HG02610 (cell line): Measurements from ENCODE around the gene CCDC12.
"Not testable (repeated sequence)": the region's sequence is repeated elsewhere in the genome, so short reads cannot be mapped to it uniquely, and the experiment has no call there.

Experiments used
- ATAC-seq: cut with Tn5 transposase; IDR thresholded peaks from one replicate; pipeline ENCODE4 v1.9.1; 2021; ENCODE audit warnings: mild to moderate bottlenecking, moderate library complexity; ENCODE audit not compliant: unreplicated experiment

Gene CCDC12

GRCh38 chr3:46926039-46926438 lies 50.5 kb downstream of the CCDC12 start:
- ATAC-seq: no peak

GRCh38 chr3:46925585-46925934 lies 51.0 kb downstream of the CCDC12 start:
- ATAC-seq: no peak

GRCh38 chr3:46924921-46925584 lies 51.5 kb downstream of the CCDC12 start:
- no peak for ATAC-seq

GRCh38 chr3:46923559-46924350 lies 52.8 kb downstream of the CCDC12 start:
- ATAC-seq: no peak

- no peak for ATAC-seq
These were observed 53.5 kb downstream of the CCDC12 start for GRCh38 chr3:46922871-46923558.

GRCh38 chr3:46922426-46922825 lies 54.1 kb downstream of the CCDC12 start:
- no peak for ATAC-seq

GRCh38 chr3:46921871-46922271 lies 54.7 kb downstream of the CCDC12 start:
- no peak for ATAC-seq

GRCh38 chr3:46921041-46921440 lies 55.5 kb downstream of the CCDC12 start:
- ATAC-seq: no peak

GRCh38 chr3:46918634-46919033 lies 57.9 kb downstream of the CCDC12 start:
- ATAC-seq: no peak

- ATAC-seq: no peak
These were observed 58.3 kb downstream of the CCDC12 start for GRCh38 chr3:46918202-46918601.

GRCh38 chr3:46917257-46917656 lies 59.3 kb downstream of the CCDC12 start:
- ATAC-seq: no peak

GRCh38 chr3:46916799-46917198 lies 59.7 kb downstream of the CCDC12 start:
- ATAC-seq: no peak

GRCh38 chr3:46916278-46916677 lies 60.3 kb downstream of the CCDC12 start:
- ATAC-seq: no peak

GRCh38 chr3:46915297-46915822 lies 61.2 kb downstream of the CCDC12 start:
- no peak for ATAC-seq

- ATAC-seq: no peak
These were observed 61.7 kb downstream of the CCDC12 start for GRCh38 chr3:46914849-46915248.

GRCh38 chr3:46913644-46914043 lies 62.9 kb downstream of the CCDC12 start:
- ATAC-seq: no peak

GRCh38 chr3:46912986-46913385 lies 63.6 kb downstream of the CCDC12 start:
- ATAC-seq: no peak

GRCh38 chr3:46910914-46911313 lies 65.6 kb downstream of the CCDC12 start:
- not testable (repeated sequence) for ATAC-seq

- no peak for ATAC-seq
These were observed 66.3 kb downstream of the CCDC12 start for GRCh38 chr3:46910166-46910760.

GRCh38 chr3:46909535-46910161 lies 66.9 kb downstream of the CCDC12 start:
- ATAC-seq: peak; percentile 47
